H7 (cell line): ENCODE data around the gene PPOX. TPM values are rescaled to one million over a fixed set of nuclear protein-coding genes. Genes with fewer than 3 reads are reported as not detected.

ENCODE experiments used
- DNase-seq: peaks from one replicate; pipeline ENCODE4 v3.0.0; 2012
- H3K27me3 ChIP-seq: 2 replicates; pipeline ENCODE4 v1.6.0; 2011; ENCODE audit warnings: mild to moderate bottlenecking, low read length; ENCODE audit not compliant: control insufficient read depth, insufficient read depth
- H3K36me3 ChIP-seq: replicated peaks from 2 replicates; pipeline ENCODE4 v1.5.1; 2011; ENCODE audit warnings: low read length; ENCODE audit not compliant: control insufficient read depth, insufficient read depth
- H3K4me3 ChIP-seq: 2 replicates; pipeline ENCODE4 v1.5.1; 2011; ENCODE audit warnings: low read depth, mild to moderate bottlenecking, control low read depth, low read length, moderate library complexity; ENCODE audit not compliant: insufficient read depth
- total RNA-seq: library from RNA; depleted of rRNA; stranded (reverse); fragments of >200 nt; shearing (Covaris generic); gene quantifications from 2 replicates; pipeline ENCODE4 v1.2.3, GENCODE V29; 2014

The PPOX gene
- total RNA-seq, 1 experiment from 2014 or later = 57.3 TPM

DNA sequence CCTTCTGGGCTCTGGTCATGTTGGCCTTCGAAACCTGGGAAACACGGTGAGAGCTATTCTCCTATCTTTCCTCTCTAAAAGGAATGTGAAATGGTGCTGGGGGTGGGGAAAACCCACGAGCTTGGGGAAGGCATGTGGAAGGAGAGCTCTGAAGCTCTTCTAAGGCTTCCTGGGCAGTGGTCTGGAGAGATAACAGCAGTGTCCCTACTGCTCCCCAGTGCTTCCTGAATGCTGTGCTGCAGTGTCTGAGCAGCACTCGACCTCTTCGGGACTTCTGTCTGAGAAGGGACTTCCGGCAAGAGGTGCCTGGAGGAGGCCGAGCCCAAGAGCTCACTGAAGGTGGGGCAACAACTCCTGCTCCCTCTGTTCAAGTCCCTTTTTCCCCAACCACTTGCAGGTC is 4.2 kb upstream of the PPOX start:
- no peak for DNase-seq
- Histone ChIP-seq H3K4me3 (no peak overlapping the region), H3K36me3 (peaks cover 17% of the 10 kb centered on the region), H3K27me3 (no peaks in the 10 kb centered on the region)

DNA sequence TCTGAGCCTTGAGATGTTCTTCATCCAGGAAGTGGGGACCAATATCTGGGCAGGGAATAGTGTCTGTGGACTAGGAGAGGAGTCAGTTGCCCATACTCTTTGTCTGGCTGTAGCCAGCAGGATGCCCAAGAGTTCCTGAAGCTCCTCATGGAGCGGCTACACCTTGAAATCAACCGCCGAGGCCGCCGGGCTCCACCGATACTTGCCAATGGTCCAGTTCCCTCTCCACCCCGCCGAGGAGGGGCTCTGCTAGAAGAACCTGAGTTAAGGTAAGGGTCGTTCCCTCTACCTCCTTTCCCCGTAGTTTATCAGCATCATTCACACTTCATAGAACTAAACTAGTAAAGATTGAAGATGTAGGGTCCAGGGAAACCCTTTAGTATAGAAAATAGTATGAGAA is 3.4 kb upstream of the PPOX start:
- Histone ChIP-seq H3K36me3 (peaks cover 17% of the 10 kb centered on the region), H3K27me3 (peaks cover 2% of the 10 kb centered on the region; the same call in 1 of the 2 replicates), H3K4me3 (no peak overlapping the region)
- no peak for DNase-seq

DNA sequence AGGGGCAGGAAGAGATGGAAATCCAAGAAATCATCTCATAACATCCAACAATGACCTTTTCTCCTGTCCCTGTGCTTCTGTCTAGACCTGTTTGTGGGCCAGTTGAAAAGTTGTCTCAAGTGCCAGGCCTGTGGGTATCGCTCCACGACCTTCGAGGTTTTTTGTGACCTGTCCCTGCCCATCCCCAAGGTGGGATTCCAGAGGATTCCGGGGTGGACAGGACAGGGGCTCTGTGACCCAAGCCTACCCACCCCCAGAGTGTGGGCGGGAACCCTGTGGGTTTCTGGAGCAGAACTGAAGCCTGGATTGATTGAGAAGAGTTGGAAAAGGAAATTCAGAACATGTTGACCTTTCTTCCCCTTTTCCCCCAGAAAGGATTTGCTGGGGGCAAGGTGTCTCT is 2.4 kb upstream of the PPOX start:
- DNase-seq = no peak
- peaks cover 17% of the 10 kb centered on the region for H3K36me3 ChIP-seq
- H3K27me3 ChIP-seq = peaks cover 2% of the 10 kb centered on the region; the same call in 1 of the 2 replicates
- no peak overlapping the region for H3K4me3 ChIP-seq

DNA sequence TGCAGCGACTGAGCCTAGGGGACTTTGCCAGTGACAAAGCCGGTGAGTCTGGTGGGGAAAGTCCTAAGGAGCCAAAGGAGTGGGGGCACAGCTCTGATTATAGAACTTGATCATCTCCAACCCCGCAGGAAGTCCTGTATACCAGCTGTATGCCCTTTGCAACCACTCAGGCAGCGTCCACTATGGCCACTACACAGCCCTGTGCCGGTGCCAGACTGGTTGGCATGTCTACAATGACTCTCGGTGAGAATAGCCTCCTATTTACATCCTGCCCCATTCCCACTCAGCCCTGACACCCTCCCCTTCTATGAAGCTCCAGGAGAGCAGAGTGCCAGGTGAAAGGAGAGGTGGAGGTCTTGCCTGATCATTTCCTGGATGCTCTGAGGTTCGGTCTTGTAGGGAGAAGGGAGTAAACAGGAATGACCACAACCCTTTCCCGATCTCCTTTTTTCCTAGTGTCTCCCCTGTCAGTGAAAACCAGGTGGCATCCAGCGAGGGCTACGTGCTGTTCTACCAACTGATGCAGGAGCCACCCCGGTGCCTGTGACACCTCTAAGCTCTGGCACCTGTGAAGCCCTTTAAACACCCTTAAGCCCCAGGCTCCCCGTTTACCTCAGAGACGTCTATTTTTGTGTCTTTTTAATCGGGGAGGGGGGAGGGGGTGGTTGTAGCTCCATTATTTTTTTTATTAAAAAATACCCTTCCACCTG is 1.2 kb upstream of the PPOX start:
- no peak for DNase-seq
- H3K36me3 ChIP-seq = peaks cover 21% of the 10 kb centered on the region

DNA sequence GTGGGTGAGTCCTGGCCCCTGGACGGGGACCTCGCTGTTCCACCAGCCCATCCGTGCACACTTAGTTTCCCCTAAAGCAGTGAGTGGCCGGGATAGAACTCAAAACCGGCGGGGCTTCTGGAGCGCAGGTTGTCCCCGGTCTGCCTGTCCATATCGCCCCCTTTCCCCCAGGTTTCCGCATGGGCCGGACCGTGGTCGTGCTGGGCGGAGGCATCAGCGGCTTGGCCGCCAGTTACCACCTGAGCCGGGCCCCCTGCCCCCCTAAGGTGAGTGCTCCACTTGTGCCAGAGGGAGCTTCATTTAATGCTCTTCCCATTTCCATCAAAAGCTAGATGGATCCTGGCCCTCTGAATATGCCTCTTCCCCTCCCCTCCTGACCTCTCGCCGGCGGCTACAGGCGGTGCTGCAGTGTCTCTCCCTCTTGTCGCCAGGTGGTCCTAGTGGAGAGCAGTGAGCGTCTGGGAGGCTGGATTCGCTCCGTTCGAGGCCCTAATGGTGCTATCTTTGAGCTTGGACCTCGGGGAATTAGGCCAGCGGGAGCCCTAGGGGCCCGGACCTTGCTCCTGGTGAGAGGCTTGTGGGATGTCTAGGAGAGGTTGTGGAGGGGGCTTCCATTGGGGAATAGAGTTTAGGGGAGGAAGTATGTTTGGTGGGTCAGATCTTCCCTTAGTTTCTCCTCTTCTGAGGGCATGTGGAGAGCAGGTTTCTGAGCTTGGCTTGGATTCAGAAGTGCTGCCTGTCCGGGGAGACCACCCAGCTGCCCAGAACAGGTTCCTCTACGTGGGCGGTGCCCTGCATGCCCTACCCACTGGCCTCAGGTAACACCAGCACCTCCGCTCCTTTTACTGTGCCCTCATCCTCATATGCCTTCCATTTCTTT is 683 bp downstream of the PPOX start:
- Histone ChIP-seq H3K36me3 (peaks cover 26% of the 10 kb centered on the region), H3K4me3 (peak overlapping the region; percentile 93), H3K27me3 (peaks cover 2% of the 10 kb centered on the region; the same call in 1 of the 2 replicates)
- peak; percentile 79 for DNase-seq

More for the DNA sequence above, 1.2 kb upstream of the PPOX start:
- Histone ChIP-seq H3K27me3 (peaks cover 2% of the 10 kb centered on the region; the same call in 1 of the 2 replicates), H3K4me3 (peak overlapping the region; percentile 93; the same call in 1 of the 2 replicates)

DNA sequence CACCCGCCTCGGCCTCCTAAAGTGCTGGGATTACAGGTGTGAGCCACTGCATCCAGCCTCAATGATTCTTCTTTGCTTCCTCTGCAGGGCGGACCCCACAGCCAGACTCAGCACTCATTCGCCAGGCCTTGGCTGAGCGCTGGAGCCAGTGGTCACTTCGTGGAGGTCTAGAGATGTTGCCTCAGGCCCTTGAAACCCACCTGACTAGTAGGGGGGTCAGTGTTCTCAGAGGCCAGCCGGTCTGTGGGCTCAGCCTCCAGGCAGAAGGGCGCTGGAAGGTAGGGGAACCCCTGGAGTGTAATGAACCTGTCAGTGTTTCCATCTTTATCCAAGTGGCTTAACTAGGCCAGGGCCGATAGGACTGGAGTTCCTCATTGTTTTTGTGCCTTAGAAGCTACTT is 2.7 kb downstream of the PPOX start:
- DNase-seq = no peak
- peaks cover 31% of the 10 kb centered on the region for H3K36me3 ChIP-seq
- no peak overlapping the region for H3K4me3 ChIP-seq
- peaks cover 2% of the 10 kb centered on the region; the same call in 1 of the 2 replicates for H3K27me3 ChIP-seq

DNA sequence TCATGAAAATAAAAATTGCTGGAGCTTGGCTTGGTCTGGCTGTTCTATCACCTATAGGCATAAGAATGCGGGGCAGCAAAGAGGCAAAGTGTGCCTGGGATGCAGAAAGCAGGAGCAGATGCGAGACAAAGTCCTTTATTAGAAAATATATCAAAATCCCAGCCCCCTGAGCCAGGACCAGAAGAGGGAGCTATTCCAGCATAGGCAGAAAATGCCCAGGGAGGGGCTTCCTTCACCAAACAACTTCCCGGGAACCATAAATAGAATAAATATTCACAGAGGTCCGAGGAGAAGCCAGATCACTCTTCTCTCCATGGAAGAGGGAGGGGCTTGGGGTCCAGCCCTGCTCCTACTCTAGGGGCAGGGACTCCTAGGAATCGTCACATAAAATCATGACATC is 5.0 kb downstream of the PPOX start:
- no peak overlapping the region for H3K4me3 ChIP-seq
- H3K27me3 ChIP-seq = peaks cover 2% of the 10 kb centered on the region; the same call in 1 of the 2 replicates
- H3K36me3 ChIP-seq = peaks cover 27% of the 10 kb centered on the region
- DNase-seq = peak; percentile 51

DNA sequence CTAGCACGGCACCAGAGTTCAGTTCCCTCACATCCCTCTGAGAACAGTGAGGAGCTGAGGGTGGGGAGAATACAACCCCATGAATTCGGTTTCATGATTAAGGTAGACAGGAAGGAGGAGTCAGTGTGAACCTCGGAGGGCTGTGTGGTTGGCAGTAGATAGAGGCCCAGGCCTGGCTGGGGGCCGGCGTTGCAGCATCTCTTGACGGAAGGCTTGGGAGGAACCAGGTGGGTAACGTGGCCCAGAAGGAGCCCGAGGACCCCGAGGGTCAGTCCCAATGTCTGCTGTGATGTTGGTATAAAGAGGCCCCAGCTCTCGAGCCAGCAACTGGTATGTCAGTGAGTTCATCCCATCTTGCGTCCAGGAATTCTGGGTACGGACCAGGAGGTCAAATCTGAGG is 5.5 kb downstream of the PPOX start:
- H3K36me3 ChIP-seq = peaks cover 27% of the 10 kb centered on the region
- no peak for DNase-seq
- H3K27me3 ChIP-seq = peaks cover 2% of the 10 kb centered on the region; the same call in 1 of the 2 replicates
- no peak overlapping the region for H3K4me3 ChIP-seq

DNA sequence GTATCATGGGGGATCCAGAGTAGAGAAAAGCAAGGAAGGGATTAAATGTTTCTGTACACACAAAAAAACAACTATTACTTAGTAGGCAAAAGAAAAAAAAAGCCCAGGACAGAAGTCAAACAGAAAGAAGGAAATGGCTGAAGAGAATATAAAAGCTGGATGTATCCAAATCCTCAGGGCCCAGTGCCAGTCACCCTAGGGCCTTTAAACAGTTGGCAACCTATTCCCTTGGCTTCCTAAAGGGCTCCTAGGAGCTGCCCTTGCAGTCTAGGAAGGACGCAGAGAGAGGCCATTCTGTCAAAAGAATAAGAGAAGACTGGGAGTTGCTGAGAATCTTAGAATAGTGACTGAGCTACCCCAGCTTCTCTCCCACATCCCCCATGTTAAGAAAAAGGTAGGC is 6.1 kb downstream of the PPOX start:
- H3K36me3 ChIP-seq = peaks cover 27% of the 10 kb centered on the region
- no peaks in the 10 kb centered on the region; the same call in 1 of the 2 replicates for H3K27me3 ChIP-seq
- H3K4me3 ChIP-seq = no peak overlapping the region
- DNase-seq = no peak

DNA sequence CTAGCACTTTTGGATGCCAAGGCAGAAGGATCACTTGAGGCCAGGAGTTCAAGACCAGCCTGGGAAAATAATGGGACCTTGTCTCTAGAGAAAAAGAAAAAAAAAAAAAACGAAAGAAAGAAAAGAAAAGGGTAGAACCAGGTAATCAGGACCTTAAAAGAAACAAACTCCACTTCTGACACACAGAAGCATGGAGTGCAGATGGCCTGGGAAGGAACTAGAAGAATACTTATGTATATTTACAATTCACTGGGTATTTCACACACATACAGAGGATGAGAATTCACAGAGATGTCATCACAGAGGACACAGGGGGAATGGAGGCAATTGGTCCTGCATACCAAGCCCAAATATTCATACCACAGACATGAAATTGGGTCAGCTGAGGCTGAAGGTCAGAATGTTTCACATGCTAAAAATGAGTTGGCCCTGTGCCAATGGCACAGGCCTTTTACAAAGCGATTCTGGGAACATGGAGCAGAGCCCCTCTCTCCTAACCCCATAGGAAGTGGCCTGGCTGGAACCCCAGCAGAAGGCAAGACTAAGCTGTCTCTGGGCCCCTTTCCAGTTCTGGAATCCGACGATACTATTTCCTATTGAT is 6.7 kb downstream of the PPOX start:
- Histone ChIP-seq H3K36me3 (peaks cover 27% of the 10 kb centered on the region), H3K4me3 (no peak overlapping the region), H3K27me3 (no peaks in the 10 kb centered on the region)
- DNase-seq = no peak

DNA sequence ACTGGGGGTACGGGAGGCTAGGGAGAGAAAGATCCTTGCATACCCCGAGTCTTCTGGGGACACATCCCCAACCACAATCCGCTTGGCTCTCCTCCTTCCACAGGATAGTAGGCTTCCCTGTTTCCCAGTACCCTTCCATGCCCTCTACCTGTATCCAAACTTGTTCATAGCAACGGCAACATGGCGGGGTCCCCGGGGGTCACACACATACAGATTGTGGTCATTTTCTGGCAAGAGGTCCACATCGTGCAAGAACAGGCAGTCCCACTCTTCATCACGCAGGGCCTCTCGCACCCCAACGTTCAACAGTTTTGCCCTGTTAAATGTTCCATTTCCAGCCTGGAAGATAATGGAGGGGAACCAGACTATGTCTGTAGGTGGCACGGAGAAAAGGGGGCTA is 7.5 kb downstream of the PPOX start:
- no peaks in the 10 kb centered on the region for H3K27me3 ChIP-seq
- H3K36me3 ChIP-seq = peaks cover 27% of the 10 kb centered on the region
- no peak for DNase-seq
- H3K4me3 ChIP-seq = no peak overlapping the region

DNA sequence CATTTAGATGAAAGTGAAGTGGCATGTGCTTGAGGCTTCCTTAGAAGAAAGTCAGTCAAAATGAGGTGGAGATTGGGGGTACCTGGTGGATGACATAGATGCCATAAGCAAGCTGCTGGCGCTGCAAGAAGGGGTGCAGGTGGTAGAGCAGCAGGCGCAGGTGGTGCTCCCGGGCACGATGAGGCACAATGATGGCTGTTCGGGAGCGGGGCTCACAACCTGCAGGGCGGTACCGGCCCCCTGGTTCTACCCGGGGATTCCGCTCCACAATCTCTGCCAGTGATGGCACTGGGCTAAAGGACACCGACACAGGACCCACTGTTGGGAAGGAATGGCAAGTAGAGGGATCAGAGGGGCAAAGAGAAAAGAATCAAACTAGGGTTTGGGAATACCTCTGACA is 8.7 kb downstream of the PPOX start:
- Histone ChIP-seq H3K27me3 (no peaks in the 10 kb centered on the region), H3K4me3 (no peak overlapping the region), H3K36me3 (peaks cover 23% of the 10 kb centered on the region)
- DNase-seq = no peak

DNA sequence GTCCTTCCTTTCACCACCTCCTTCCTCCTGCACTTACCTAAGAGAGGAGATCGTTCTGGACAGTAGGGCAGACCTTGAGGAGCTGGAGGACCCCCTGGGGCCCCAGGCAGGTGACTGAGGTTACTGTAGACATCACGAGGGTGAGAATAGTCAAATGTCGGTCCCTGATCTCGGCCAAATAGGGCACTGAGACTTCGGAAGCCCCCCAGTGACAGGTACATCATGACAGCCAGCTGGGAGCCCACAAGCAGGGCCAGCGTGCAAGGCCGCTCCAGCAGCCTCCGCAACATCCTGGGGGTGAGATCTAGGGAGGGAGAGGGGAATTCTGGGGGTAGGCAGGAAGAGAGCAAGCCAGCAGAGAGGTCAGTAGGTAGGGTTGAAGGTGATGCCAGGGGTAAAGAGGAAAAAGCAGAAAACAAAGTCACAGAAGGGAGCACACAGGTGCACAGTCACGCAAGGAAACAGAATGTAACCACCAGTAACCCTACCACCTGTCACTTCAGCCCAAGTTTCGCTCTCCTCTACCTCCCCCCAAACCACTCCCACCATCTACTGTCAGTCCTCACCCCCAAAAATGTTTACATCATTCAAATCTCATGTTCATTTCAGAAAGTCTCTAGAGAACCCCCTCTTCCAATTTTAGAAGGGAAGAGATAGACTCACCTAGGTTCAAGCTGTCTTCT is 9.7 kb downstream of the PPOX start:
- H3K4me3 ChIP-seq = no peak overlapping the region
- DNase-seq = no peak
- H3K27me3 ChIP-seq = no peaks in the 10 kb centered on the region
- peaks cover 18% of the 10 kb centered on the region for H3K36me3 ChIP-seq

DNA sequence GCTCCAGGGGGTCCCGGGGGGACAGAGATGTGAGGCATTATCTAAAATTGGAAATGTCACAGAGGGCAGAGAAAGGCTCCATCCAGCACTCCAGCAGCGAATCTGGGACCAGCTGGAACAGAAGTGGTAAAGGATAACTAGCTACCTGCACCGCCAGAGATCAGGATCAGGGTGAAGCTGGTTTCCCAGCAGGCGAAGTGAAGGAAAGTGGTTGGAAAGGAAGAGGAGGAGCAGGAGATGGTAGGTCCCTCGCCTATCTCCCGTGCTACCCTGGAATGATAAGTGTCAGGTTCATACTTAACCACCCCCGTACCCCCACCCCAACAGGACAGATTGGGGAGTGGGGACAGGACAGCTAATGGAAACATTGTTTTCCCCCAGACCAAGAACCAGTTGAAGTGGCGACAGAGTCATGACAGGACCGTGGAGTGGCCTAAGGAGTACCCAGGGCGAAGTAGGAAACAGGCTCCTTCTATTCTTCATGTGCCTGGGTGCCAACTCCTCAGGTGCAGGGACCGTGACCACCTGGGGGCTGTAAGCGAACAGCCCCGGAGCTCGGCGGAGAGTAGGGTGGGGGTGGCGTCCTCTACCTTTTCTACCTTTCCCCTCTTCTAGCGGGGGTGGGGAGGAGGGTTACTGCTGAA is 10.4 kb downstream of the PPOX start:
- Histone ChIP-seq H3K36me3 (peaks cover 14% of the 10 kb centered on the region), H3K27me3 (no peaks in the 10 kb centered on the region), H3K4me3 (peak overlapping the region; percentile 78)
- peak; percentile 52 for DNase-seq
